Urinary bladder (tissue), 4 donors: ENCODE data around the gene MID1. TPM values are rescaled to one million over a fixed set of nuclear protein-coding genes. Genes with fewer than 3 reads are reported as not detected.

Experiments
- DNase-seq: peaks from one replicate; pipeline ENCODE4 v3.0.0-alpha.2; 2015; ENCODE audit errors: extremely low spot score
- H3K27ac ChIP-seq: one replicate; pipeline ENCODE4 v1.5.1; 2013; ENCODE audit warnings: low read depth, mild to moderate bottlenecking, moderate library complexity
- H3K36me3 ChIP-seq: one replicate; pipeline ENCODE4 v1.6.1; 2013; ENCODE audit warnings: mild to moderate bottlenecking, moderate library complexity; ENCODE audit not compliant: insufficient read depth
- H3K4me1 ChIP-seq: one replicate; pipeline ENCODE4 v1.6.1; 2013; ENCODE audit warnings: mild to moderate bottlenecking, moderate library complexity; ENCODE audit not compliant: insufficient read depth
- H3K4me3 ChIP-seq: one replicate; pipeline ENCODE4 v1.5.1; 2013; ENCODE audit warnings: low read depth, low read length
- WGBS: extraction: QIAGEN DNeasy Blood & Tissue Kit; methylation state at CpG from one replicate; pipeline ENCODE4 v1.1.7; 2013; 5-methylcytosine and 5-hydroxymethylcytosine counted together
- polyA plus RNA-seq: library from polyadenylated mRNA; stranded (reverse); fragments of 200-250 nt; gene quantifications from one replicate; pipeline ENCODE4 v1.2.3, GENCODE V29; 2013
- total RNA-seq: library from RNA; depleted of rRNA; stranded (reverse); fragments of >200 nt; gene quantifications from one replicate; pipeline ENCODE4 v1.2.3, GENCODE V29; 2014
- donor health status: healthy with polysubstance abuse.
- donor health status: healthy.

Gene MID1
- total and polyA plus RNA-seq, 2 donors = 12.0 to 47.3 TPM

- Histone ChIP-seq H3K4me1 (no peaks in the 10 kb centered on the region), H3K27ac (no peak overlapping the region), H3K4me3 (no peak overlapping the region), H3K36me3 (no peaks in the 10 kb centered on the region)
- DNase-seq = no peak
- 85% methylated on average over 7 of the region's 7 CpGs for WGBS
Observed at GRCh38 chrX:10631416-10632145, 11.2 kb upstream of the MID1 start.

DNA sequence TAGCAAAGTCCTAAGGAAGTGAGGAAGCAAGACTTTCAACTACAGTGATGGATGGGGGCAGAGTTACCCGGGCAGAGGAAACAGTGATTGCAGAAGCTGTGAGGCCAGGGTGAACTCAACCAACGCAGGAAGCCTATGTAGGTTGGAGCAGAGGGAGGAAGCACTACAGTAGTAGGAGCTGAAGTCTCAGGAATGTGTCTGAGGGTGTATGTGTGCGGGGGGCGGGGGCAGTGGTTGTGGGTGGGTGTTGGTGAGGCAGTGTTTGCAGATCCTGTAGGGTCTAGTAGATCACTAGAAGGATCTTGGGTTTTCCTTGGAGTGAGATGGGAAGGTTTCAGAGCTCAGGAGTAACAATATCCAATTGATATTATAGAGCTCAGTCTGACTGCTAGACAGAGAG is 9.9 kb upstream of the MID1 start:
- no peak overlapping the region for H3K27ac ChIP-seq
- H3K36me3 ChIP-seq = no peaks in the 10 kb centered on the region
- no peak overlapping the region for H3K4me3 ChIP-seq
- no peaks in the 10 kb centered on the region for H3K4me1 ChIP-seq
- DNase-seq = no peak
- WGBS = 77% methylated on average over 4 of the region's 4 CpGs

GRCh38 chrX:10629905-10630304 is 9.5 kb upstream of the MID1 start:
- Histone ChIP-seq H3K27ac (no peak overlapping the region), H3K4me1 (no peaks in the 10 kb centered on the region), H3K4me3 (no peak overlapping the region), H3K36me3 (no peaks in the 10 kb centered on the region)
- 91% methylated on average over 3 of the region's 3 CpGs for WGBS
- no peak for DNase-seq

GRCh38 chrX:10628906-10629305 is 8.5 kb upstream of the MID1 start:
- Histone ChIP-seq H3K27ac (no peak overlapping the region), H3K4me1 (no peaks in the 10 kb centered on the region), H3K4me3 (no peak overlapping the region), H3K36me3 (no peaks in the 10 kb centered on the region)
- DNase-seq = no peak
- WGBS = over 99% methylated on average over 3 of the region's 3 CpGs

GRCh38 chrX:10622197-10622596 is 1.8 kb upstream of the MID1 start:
- Histone ChIP-seq H3K36me3 (no peaks in the 10 kb centered on the region), H3K4me3 (no peak overlapping the region)
- WGBS = 70% methylated on average over 3 of the region's 3 CpGs

DNA sequence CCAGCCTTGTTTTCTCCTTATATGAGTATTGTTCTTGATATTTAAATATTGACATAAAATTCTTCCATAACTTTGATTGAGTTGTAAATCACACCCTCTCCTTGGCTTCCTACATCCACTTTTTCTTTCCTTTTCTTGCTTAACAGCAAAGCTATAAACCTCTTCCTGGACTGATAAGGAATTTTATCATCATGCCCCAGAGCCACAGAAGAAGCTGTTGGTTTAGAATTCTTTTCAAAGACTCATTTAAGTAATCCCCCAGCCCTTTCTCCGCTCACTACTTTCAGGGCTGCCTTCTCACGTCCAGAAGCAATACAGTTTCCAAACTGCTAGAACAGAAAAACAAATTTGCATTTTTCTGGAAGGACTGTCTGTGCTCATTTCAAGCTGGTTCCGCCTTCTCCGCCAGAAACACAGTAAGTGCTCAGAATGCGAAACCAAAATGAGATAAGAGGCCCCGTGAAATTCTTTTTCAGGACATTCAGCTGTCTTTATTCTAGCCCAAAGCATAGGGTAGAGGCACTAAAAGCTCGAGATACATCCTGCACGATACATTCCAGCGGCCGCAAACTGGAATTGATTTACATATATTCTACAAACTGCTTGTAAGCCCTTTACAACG is 849 bp downstream of the MID1 start:
- Histone ChIP-seq H3K4me3 (peak overlapping the region; percentile 45), H3K27ac (no peak overlapping the region), H3K36me3 (no peaks in the 10 kb centered on the region), H3K4me1 (no peaks in the 10 kb centered on the region)
- DNase-seq = no peak
- WGBS = under 1% methylated on average over 11 of the region's 11 CpGs

More at GRCh38 chrX:10622197-10622596, 1.8 kb upstream of the MID1 start:
- no peak overlapping the region for H3K27ac ChIP-seq
- H3K4me1 ChIP-seq = no peaks in the 10 kb centered on the region
- no peak for DNase-seq

- Histone ChIP-seq H3K36me3 (no peaks in the 10 kb centered on the region), H3K27ac (no peak overlapping the region), H3K4me1 (no peaks in the 10 kb centered on the region), H3K4me3 (peak overlapping the region; percentile 45)
- DNase-seq = no peak
- WGBS = under 1% methylated on average over 13 of the region's 13 CpGs
Observed at GRCh38 chrX:10618961-10619360, 1.4 kb downstream of the MID1 start.

DNA sequence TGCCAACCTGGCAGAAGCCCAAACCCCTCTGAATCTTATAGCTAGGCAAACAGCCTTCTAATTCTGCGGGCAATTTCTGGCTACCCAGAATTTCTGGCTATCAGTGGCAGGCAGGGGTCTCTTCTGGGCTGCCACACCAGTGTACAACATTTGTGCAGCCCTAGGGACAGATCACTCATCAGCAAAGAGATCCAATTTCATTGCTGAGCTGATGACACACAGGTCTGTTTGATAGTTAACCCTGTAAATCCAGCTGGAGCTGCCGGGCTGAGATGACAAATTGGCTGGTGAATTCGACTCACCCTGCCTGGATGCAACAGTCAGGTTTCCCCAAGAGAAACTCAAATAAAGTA is 2.4 kb downstream of the MID1 start:
- Histone ChIP-seq H3K36me3 (no peaks in the 10 kb centered on the region), H3K4me1 (no peaks in the 10 kb centered on the region), H3K27ac (no peak overlapping the region), H3K4me3 (no peak overlapping the region)
- WGBS = 33% methylated on average over 3 of the region's 3 CpGs
- no peak for DNase-seq

GRCh38 chrX:10617186-10617998 is 3.0 kb downstream of the MID1 start:
- WGBS = 49% methylated on average over 10 of the region's 10 CpGs
- no peak overlapping the region for H3K4me3 ChIP-seq
- H3K4me1 ChIP-seq = no peaks in the 10 kb centered on the region
- H3K36me3 ChIP-seq = no peaks in the 10 kb centered on the region
- no peak for DNase-seq
- no peak overlapping the region for H3K27ac ChIP-seq

DNA sequence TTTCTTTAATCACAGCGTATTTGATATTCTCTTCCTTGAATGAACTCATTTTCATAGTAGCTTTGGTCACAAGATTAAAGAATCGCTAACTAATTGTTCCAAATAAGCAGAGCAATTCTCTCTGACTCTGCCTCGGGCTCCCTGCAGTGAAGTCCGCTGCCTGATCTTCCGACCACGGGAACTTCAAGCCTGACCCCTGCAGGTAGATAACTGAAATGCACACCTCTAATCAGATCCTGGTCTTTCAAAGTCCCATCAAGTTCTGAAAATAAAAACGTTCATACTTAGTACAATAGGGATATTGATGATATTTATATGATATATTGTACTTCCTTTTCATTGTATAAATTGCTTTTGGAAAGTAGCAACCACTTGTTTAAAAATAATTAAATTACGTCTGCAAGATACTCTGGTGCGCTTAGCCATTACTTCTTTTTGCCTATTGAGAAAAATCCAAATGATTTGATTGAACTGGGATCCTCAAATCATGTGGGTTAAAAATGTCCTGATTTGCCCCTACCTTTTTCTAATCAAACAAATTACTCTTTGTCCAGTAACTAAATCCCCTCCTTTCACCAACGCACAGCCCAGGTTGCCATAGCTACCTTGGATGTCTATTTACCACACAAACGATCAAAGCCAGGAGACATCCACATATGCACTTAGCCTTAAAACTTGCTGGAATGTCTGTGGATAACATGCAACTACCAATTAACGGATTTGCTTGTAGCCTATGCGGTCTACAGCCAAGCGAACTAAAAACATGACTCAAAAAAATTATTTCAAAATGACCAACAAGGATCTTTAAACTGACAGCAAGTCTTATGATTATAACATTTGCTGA is 4.2 kb downstream of the MID1 start:
- no peak for DNase-seq
- WGBS = 30% methylated on average over 14 of the region's 14 CpGs
- H3K4me3 ChIP-seq = no peak overlapping the region
- H3K4me1 ChIP-seq = no peaks in the 10 kb centered on the region
- H3K36me3 ChIP-seq = no peaks in the 10 kb centered on the region
- no peak overlapping the region for H3K27ac ChIP-seq

GRCh38 chrX:10612215-10612614 is 8.2 kb downstream of the MID1 start:
- no peak overlapping the region for H3K4me3 ChIP-seq
- 38% methylated on average over 4 of the region's 4 CpGs for WGBS
- H3K27ac ChIP-seq = no peak overlapping the region
- H3K4me1 ChIP-seq = no peaks in the 10 kb centered on the region
- DNase-seq = no peak
- no peaks in the 10 kb centered on the region for H3K36me3 ChIP-seq

DNA sequence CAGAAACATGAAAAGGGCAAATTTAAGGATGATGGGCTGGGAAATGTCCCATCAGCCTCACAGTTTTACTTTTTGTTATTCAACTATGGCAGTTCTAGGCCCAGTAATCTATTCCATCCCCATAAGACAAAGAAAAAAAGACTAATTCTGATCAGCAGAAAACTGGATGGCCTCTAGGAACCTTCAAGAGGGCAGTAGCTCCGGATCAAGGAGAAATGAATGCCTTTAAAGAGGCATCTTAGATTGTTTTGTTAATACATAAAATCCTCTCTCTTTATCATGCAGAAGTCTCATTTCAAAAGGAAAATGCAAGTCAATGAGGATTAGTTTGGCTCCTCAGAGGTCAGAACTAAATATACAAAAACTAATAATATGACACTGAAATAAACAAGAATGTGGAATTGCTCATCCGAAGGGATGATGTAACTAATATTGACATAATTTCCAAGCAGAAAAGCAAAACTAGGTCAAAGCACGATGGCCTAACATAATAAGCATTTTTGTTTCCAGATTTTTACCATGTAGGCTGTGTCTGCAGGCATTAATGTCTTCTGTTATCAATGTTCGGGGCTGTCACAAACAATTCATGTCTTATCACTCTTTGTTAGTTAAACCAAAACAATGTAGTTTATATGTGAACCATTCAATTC is 8.8 kb downstream of the MID1 start:
- DNase-seq = no peak
- WGBS = 22% methylated on average over 4 of the region's 4 CpGs
- Histone ChIP-seq H3K27ac (no peak overlapping the region), H3K36me3 (no peaks in the 10 kb centered on the region), H3K4me1 (no peaks in the 10 kb centered on the region), H3K4me3 (no peak overlapping the region)

DNA sequence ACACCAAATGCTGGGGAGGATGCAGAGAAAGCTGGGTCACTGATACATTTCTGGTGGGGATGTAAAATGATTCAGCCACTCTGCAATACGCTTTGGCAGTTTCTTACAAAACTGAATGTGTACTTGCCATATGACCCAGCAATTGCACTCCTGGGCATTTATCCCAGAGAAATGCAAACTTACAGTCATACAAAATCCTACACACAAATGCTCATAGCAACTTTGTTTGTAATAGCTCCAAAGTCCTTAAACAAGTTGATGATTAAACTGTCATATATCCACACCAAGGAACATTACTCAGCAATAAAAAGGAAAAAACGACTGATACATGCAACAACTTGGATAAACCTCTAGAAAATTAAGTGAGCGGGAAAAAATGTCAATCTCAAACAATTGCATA is 12.3 kb downstream of the MID1 start:
- DNase-seq = no peak
- H3K4me1 ChIP-seq = no peaks in the 10 kb centered on the region
- H3K27ac ChIP-seq = no peak overlapping the region
- no peaks in the 10 kb centered on the region for H3K36me3 ChIP-seq
- H3K4me3 ChIP-seq = no peak overlapping the region
- WGBS = 60% methylated on average over 3 of the region's 3 CpGs
